Activated CD4-positive, alpha-beta memory T cell treated with anti-CD3 and anti-CD28 coated beads, Interleukin-2, amount 10 ng/mL, durations not matched to agents 7 days and 5 days (primary cell): ENCODE data around the gene ASPRV1. TPM values are rescaled to one million over a fixed set of nuclear protein-coding genes. Genes with fewer than 3 reads are reported as not detected.

ENCODE experiments used
- CTCF ChIA-PET: fragments of 350-600 bp; sonication (Branson Sonifier 250); formaldehyde crosslinking; loops from one replicate; lab custom pipeline; 2021; ENCODE audit warnings: antibody characterized with exemption, inconsistent platforms; lab: Charles Lee
- POLR2A ChIA-PET: fragments of 350-600 bp; sonication (Branson Sonifier 250); formaldehyde crosslinking; loops from one replicate; lab custom pipeline; 2021; ENCODE audit warnings: antibody characterized with exemption; lab: Charles Lee
- DNase-seq: peaks from one replicate; pipeline ENCODE4 v3.0.0-alpha.2; 2020
- H3K27ac Mint-ChIP-seq: one replicate; pipeline ENCODE4 v1.8.0; 2021; ENCODE audit warnings: mild to moderate bottlenecking, mixed read lengths
- H3K27me3 Mint-ChIP-seq: one replicate; pipeline ENCODE4 v1.8.0; 2021; ENCODE audit warnings: mixed read lengths
- H3K36me3 Mint-ChIP-seq: one replicate; pipeline ENCODE4 v1.8.0; 2021; ENCODE audit warnings: low read depth, mixed read lengths
- H3K4me1 Mint-ChIP-seq: one replicate; pipeline ENCODE4 v1.8.0; 2021; ENCODE audit warnings: mixed read lengths
- H3K4me3 Mint-ChIP-seq: one replicate; pipeline ENCODE4 v1.8.0; 2021; ENCODE audit warnings: mild to moderate bottlenecking, mixed read lengths
- H3K9me3 Mint-ChIP-seq: one replicate; pipeline ENCODE4 v1.8.0; 2021; ENCODE audit warnings: mixed read lengths
- total RNA-seq, 2 experiments: library from RNA; stranded (reverse); gene quantifications; one replicate each; pipeline ENCODE4 v1.2.3, GENCODE V29; 2021

Gene ASPRV1
- total RNA-seq, 2 experiments from 2014 or later = 0.98 TPM

DNA sequence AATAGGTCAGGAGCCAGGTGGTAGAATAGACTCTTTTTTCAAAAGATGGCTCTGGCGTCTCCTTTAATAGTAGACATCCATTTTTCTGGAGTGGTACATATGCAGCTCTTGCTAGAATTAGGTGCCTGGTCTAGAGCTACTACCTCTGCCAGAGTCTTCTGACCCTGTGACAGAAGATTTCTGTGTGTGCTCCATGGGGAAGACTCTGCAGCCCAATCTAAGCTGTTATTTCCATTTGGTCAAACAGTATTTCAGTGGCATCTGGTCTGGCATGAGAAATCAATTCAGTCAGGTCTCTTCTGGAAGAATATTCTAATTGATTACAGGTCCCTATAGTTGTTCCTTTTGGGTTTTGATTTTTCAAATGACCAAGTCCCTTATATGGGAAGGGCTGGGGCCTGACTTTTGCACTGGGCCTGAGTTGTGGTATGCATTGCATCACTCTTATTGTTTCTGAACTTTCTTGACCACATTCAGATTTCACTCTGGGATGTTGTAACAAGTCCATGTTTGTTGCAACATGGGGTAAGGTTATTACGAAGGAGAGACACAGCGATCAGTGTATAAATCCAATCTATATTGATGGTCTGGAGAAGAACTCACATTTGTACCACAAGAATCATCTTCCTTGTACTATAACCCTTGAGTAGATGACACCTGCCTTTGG, 34.4 kb downstream of the ASPRV1 start:
- Mint-ChIP-seq H3K4me3 (no peak overlapping the region), H3K36me3 (peaks cover 70% of the 10 kb centered on the region), H3K4me1 (peaks cover 36% of the 10 kb centered on the region), H3K27me3 (no peaks in the 10 kb centered on the region), H3K9me3 (no peaks in the 10 kb centered on the region), H3K27ac (no peak overlapping the region)
- CTCF ChIA-PET = no interaction called here
- DNase-seq = no peak
- POLR2A ChIA-PET = no interaction called here

DNA sequence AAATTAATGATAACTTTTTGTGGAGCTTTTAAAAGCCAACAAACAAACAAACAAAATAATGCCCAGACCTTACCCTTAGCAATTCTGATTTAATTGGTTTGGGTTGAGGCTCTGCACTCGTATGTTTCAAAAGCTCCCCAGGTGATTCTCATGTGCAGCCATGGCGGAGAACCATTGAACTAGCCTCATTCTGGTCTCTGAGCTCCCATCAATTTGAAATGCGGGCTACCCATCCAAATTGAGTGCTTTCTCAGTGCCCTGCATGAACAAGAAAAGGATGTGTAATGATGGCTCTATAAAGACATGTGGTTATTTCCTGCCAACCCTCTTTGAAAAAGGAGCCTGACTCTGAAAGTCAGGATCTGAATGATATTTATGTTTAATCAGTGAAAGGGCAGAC, 38.3 kb downstream of the ASPRV1 start:
- no peak for DNase-seq
- Mint-ChIP-seq H3K36me3 (peaks cover 67% of the 10 kb centered on the region), H3K9me3 (no peaks in the 10 kb centered on the region), H3K27ac (no peak overlapping the region), H3K27me3 (no peaks in the 10 kb centered on the region), H3K4me3 (no peak overlapping the region), H3K4me1 (peaks cover 29% of the 10 kb centered on the region)
- POLR2A ChIA-PET = interaction anchor here (0.8 to 1.7 kb wide), 5 partner anchors 9 to 162 kb away, joined by 3 to 6 read pairs (median 3); partner anchors contain the start of gene MXD1
- CTCF ChIA-PET = interaction anchor here (0.6 to 1.2 kb wide), 4 partner anchors 9 to 323 kb away, joined by 3 read pairs; no protein-coding TSS in a partner anchor

DNA sequence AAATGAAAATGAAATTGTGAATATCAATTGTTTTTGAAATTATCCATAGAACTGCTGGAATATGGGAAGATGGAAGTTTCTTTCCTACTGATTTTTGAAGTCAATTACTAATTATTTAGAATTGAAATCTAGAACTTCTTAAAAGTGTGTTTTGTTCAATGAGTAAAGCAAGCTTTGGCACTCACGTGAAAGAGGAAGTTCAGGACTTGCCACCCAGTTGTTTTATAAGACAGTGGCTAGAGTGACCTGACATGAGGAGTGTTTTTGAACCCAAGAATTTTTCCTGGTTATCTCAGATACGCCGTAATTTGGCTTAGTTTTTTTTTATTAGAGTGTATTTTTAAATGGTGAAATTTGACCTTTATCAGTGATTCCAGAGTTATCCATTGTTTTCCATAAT, 43.0 kb downstream of the ASPRV1 start:
- Mint-ChIP-seq H3K4me3 (no peak overlapping the region), H3K27ac (no peak overlapping the region), H3K27me3 (no peaks in the 10 kb centered on the region), H3K9me3 (no peaks in the 10 kb centered on the region), H3K36me3 (peaks cover 52% of the 10 kb centered on the region), H3K4me1 (peaks cover 42% of the 10 kb centered on the region)
- no peak for DNase-seq
- POLR2A ChIA-PET = interaction anchor here (7.3 kb wide), 1 partner anchor 125 kb away, joined by 96 read pairs; no protein-coding TSS in a partner anchor
- CTCF ChIA-PET = interaction anchor here (1.2 to 8.5 kb wide), 2 partner anchors 155 to 375 kb away, joined by 3 to 251 read pairs; partner anchors contain the start of gene SNRPG

DNA sequence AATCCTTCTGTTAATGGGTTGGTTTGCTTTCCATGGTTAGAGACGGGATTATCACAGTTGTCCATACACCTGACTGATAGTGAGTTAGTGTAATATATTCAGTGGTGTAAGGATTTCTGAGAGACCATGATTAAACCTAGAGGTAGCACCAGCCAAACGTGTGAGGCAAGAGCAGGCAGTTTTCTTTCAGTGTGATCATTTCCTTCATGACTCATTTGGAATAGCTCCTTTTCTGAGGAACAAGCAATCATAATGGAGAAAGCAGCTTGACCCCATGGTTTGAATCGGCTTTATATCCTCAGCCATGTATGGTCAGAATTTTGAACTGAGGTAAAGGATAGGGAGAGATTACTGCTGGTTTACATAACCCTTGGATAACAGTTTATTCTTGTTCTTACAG, 43.6 kb downstream of the ASPRV1 start:
- H3K27ac Mint-ChIP-seq = no peak overlapping the region
- no peaks in the 10 kb centered on the region for H3K9me3 Mint-ChIP-seq
- no peak for DNase-seq
- peaks cover 46% of the 10 kb centered on the region for H3K36me3 Mint-ChIP-seq
- H3K27me3 Mint-ChIP-seq = no peaks in the 10 kb centered on the region
- peaks cover 41% of the 10 kb centered on the region for H3K4me1 Mint-ChIP-seq
- CTCF ChIA-PET = interaction anchor here (1.2 to 8.5 kb wide), 2 partner anchors 156 to 375 kb away, joined by 3 to 251 read pairs; partner anchors contain the start of gene SNRPG
- H3K4me3 Mint-ChIP-seq = peak overlapping the region; percentile 11
- POLR2A ChIA-PET = interaction anchor here (7.3 to 9.4 kb wide), 3 partner anchors 126 to 227 kb away, joined by 96 to 228 read pairs (median 218); no protein-coding TSS in a partner anchor

DNA sequence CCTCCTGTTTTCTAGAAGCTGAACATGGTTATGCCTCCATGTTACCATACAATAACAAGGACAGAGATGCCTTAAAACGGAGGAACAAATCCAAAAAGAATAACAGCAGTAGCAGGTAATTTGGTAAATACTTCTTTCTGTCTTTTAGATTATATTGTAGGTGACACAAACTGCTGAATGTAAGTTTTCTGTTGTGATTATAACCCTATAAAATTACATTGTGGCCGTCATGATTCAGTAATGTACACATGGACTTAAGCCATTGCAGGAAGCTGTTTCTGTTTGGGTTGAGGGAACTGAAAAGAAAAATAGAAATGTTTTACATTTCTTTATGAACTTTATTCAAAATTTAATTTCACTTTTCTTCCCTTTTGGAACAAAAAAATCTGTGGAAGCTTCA, 45.3 kb downstream of the ASPRV1 start:
- Mint-ChIP-seq H3K27me3 (no peaks in the 10 kb centered on the region), H3K27ac (peak overlapping the region; percentile 22), H3K36me3 (peaks cover 38% of the 10 kb centered on the region), H3K9me3 (no peaks in the 10 kb centered on the region), H3K4me3 (peak overlapping the region; percentile 70), H3K4me1 (peaks cover 48% of the 10 kb centered on the region)
- DNase-seq = no peak
- CTCF ChIA-PET = interaction anchor here (0.9 to 8.5 kb wide), 9 partner anchors 9 to 227 kb away, joined by 3 to 251 read pairs (median 23); partner anchors contain the start of gene PCBP1
- POLR2A ChIA-PET = interaction anchor here (0.8 to 9.4 kb wide), 16 partner anchors 16 to 377 kb away, joined by 3 to 287 read pairs (median 45); partner anchors contain the start of genes PCBP1, PCYOX1, SNRNP27 and SNRPG

DNA sequence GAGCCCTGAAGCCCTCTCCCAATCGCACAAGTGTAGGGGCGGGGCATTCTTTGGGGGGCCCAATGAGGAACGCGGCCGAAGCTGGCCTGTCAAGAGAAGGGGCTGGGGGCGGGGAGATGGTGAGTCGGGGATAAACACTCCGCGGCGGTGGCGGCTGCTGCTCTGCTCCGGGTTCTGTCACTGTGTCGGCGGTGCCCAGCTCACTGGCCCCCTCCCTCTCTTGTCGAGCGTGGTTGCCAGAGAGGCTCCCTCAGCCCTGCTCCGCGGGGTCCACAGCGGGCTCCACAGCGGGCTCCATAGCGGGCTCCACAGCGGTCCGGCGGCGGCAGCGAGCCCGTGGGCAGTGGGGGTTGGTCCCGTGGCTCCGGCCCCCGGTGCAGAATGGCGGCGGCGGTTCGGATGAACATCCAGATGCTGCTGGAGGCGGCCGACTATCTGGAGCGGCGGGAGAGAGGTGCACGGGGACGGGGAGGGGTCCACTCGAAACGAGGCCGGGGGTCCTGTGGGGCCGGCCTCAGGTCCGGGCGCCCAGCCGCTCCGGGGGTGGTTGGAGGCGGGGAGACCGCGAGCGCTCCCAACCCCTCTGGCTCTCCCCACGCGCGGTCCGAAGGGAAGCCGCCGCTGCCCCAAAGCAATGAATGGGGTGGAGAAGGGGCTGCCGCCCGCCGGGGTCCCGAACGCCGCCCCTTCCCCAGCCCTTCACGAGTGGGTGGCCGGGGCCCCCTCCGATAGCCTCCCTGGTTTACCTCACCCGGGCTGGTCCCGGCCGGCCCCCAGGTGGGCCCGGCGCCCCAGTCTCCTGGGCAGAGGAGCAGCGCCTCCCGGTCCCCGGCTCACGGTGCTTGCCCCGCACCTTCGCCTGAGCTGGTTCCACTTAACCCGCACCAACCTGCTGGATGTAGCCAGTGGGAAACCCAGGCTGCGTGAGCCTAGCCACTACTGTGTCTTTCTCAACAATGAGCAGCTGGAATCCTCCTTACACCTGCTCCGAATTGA, 46.2 kb downstream of the ASPRV1 start, which contains the start of gene MXD1:
Gene MXD1, plus strand, starts transcription at position 160 of the 996 bp plus-strand sequence. Its CDS starts 222 bp downstream, at position 382.
- peaks cover 45% of the 10 kb centered on the region for H3K4me1 Mint-ChIP-seq
- H3K36me3 Mint-ChIP-seq = peaks cover 34% of the 10 kb centered on the region
- no peaks in the 10 kb centered on the region for H3K27me3 Mint-ChIP-seq
- ChIA-PET CTCF (interaction anchor here (0.7 to 8.5 kb wide), 27 partner anchors 8 to 388 kb away, joined by 3 to 251 read pairs (median 8); partner anchors contain the start of genes C2orf42, FAM136A, PCBP1 and PCYOX1), POLR2A (interaction anchor here (0.7 to 9.4 kb wide), 50 partner anchors 8 to 487 kb away, joined by 3 to 287 read pairs (median 6); partner anchors contain the start of genes C2orf42, FAM136A, PCBP1 and PCYOX1)
- H3K27ac Mint-ChIP-seq = peak within 1 kb of the TSS; percentile 81
- H3K9me3 Mint-ChIP-seq = no peaks in the 10 kb centered on the region
- H3K4me3 Mint-ChIP-seq = peak within 1 kb of the TSS; percentile 82
- peak; percentile 34 for DNase-seq

DNA sequence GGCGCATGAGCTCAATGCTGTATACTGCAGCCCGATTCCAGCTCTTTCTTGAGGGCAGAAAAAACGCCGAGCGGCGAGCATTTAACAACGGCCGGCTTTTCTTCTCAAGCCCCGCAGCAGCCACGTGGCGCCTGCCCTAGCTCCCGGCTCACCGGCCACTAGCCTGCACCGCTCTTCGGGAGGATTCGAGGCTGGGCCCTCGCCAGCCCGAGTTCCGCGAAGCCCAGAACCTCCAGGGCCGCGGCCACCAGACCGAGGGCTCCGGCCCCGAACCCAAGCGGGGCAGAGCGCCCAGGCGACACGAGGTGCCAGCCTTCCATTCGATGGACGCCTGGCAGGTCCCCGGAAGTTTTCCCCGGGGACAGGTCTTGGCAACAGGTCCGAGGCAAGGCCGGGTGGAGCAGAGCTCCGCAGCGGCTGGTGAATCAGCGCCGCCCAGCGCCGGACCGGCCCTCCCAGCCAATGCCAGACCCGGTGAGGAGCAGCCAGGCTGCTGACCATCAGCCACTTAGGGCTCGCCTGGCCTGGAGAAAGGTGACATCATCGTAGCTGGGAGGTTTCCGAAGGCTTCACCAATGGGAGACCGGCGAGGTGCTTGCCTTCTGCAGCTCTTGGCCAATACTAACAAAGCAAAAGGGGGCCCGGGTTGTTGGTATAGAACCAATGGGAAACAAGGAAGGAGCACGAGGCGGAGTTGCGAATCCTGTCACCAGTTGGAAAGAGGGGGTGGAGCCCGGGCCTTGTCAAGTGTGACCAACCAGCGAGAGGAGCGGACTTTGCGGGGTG, 47.1 kb downstream of the ASPRV1 start:
- Mint-ChIP-seq H3K9me3 (no peaks in the 10 kb centered on the region), H3K4me3 (peak overlapping the region; percentile 82), H3K27ac (peak overlapping the region; percentile 81), H3K4me1 (peaks cover 43% of the 10 kb centered on the region), H3K36me3 (peaks cover 36% of the 10 kb centered on the region), H3K27me3 (no peaks in the 10 kb centered on the region)
- DNase-seq = peak; percentile 100
- POLR2A ChIA-PET = interaction anchor here (0.7 to 9.4 kb wide), 49 partner anchors 9 to 486 kb away, joined by 3 to 287 read pairs (median 6); partner anchors contain the start of genes C2orf42, FAM136A, PCBP1 and PCYOX1
- CTCF ChIA-PET = interaction anchor here (0.6 to 8.5 kb wide), 29 partner anchors 9 to 389 kb away, joined by 3 to 251 read pairs (median 8); partner anchors contain the start of genes C2orf42, FAM136A, PCBP1 and PCYOX1

DNA sequence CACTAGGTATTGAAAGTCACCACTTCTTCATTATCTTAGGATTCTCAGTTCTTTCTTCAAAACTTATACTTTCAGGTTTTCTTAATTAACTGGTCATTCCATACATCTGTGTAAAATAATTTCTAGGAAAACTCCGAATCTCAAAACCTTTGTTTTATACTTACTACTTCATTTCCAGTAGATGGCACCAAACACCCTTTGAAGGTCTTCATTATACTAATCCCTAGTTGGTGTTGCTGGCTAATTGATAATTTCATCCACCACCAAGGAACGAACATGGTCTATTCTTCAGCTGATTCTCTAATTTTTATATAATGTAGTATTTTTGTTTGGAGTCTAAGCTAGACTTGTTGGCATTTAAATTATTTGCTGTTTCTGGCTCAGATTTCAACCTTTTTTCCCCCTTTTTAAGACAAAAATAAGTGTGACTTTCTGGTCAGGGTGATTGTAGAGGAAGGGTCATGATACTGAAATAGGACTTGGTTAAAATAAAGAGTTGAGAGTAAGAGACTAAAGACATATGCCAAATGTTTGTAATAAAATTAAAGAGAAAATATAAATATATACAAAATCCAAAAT, 49.4 kb downstream of the ASPRV1 start:
- POLR2A ChIA-PET = interaction anchor here (0.6 to 9.4 kb wide), 14 partner anchors 17 to 826 kb away, joined by 3 to 287 read pairs (median 42); partner anchors contain the start of genes C2orf42, FAM136A, PCBP1 and PCYOX1
- DNase-seq = no peak
- H3K36me3 Mint-ChIP-seq = peaks cover 36% of the 10 kb centered on the region

More for the DNA sequence above, 49.4 kb downstream of the ASPRV1 start:
- Mint-ChIP-seq H3K9me3 (no peaks in the 10 kb centered on the region), H3K27me3 (no peaks in the 10 kb centered on the region), H3K27ac (no peak overlapping the region), H3K4me3 (no peak overlapping the region), H3K4me1 (peaks cover 31% of the 10 kb centered on the region)
- CTCF ChIA-PET = interaction anchor here (0.6 to 8.5 kb wide), 25 partner anchors 9 to 391 kb away, joined by 3 to 251 read pairs (median 5); partner anchors contain the start of genes C2orf42, FAM136A, SNRNP27 and SNRPG

Other genes starting within 250 kb of the ASPRV1 start
- 10 to 100 TPM; 86.9 to 90.4 TPM for gene ANXA4, start 219.5 kb downstream of the ASPRV1 start, total RNA-seq
- gene GMCL1, start 132.0 kb downstream of the ASPRV1 start, total RNA-seq = 10 to 100 TPM; 30.1 to 34.8 TPM
- gene SNRNP27, start 67.7 kb downstream of the ASPRV1 start, total RNA-seq = 10 to 100 TPM; 59.3 to 63.3 TPM
- 10 to 100 TPM; 40.8 to 47.5 TPM for gene MXD1, start 46.5 kb downstream of the ASPRV1 start, total RNA-seq
- 100 to 1,000 TPM; 475 to 483 TPM for gene PCBP1, start 125.8 kb upstream of the ASPRV1 start, total RNA-seq
- gene C2orf42, start 229.4 kb upstream of the ASPRV1 start, total RNA-seq = 10 to 100 TPM; 28.8 to 32.2 TPM